Keratinocyte (primary cell): Measurements from ENCODE around the gene CCBE1. TPM values are rescaled to one million over a fixed set of nuclear protein-coding genes. Genes with fewer than 3 reads are reported as not detected.

Experiments used
- DNase-seq: peaks from one replicate; pipeline ENCODE4 v3.0.0-alpha.2; 2011; ENCODE audit warnings: low read depth, missing footprints, low spot score
- FAIRE-seq: peaks from 2 replicates; lab custom pipeline; 2011; peaks lifted over from hg19 to GRCh38; lab: Jason Lieb, UNC
- H2AFZ ChIP-seq: 2 replicates; pipeline ENCODE4 v1.6.0; 2012; ENCODE audit warnings: low read length, control low read depth, inconsistent platforms; ENCODE audit not compliant: control insufficient read depth
- H3K27ac ChIP-seq: 2 replicates; pipeline ENCODE4 v1.5.1; 2011; ENCODE audit warnings: low read length; ENCODE audit not compliant: control insufficient read depth, insufficient read depth
- H3K27me3 ChIP-seq: 3 replicates; pipeline ENCODE4 v1.6.0; 2011; ENCODE audit warnings: low read length; ENCODE audit not compliant: control insufficient read depth, insufficient read depth; ENCODE audit errors: extremely low read depth
- H3K36me3 ChIP-seq, 2 experiments: 2 replicates in 1 of 2; 3 replicates in 1 of 2; pipeline ENCODE4 v1.5.1; 2011; ENCODE audit warnings: low read length in 2 of 2, mild to moderate bottlenecking in 1 of 2; ENCODE audit not compliant: control insufficient read depth in 2 of 2, insufficient read depth in 2 of 2; ENCODE audit errors: extremely low read depth in 1 of 2
- H3K4me1 ChIP-seq: 3 replicates; pipeline ENCODE4 v1.5.1; 2011; ENCODE audit warnings: low read length; ENCODE audit not compliant: control insufficient read depth, insufficient read depth; ENCODE audit errors: extremely low read depth
- H3K4me2 ChIP-seq: 3 replicates; pipeline ENCODE4 v1.6.0; 2011; ENCODE audit warnings: low read depth, low read length; ENCODE audit not compliant: control insufficient read depth, insufficient read depth; ENCODE audit errors: extremely low read depth
- H3K4me3 ChIP-seq, 3 experiments: fragments of 200-600 bp in 1 of 3; sonication (generic) in 1 of 3; 2 replicates in 2 of 3; 3 replicates in 1 of 3; pipeline ENCODE4 v1.5.1; 2011 to 2016; ENCODE audit warnings: low read length in 3 of 3, mild to moderate bottlenecking in 3 of 3, control low read depth in 2 of 3, inconsistent platforms in 1 of 3, low read depth in 1 of 3, mixed read lengths in 1 of 3, mixed run types in 1 of 3, moderate library complexity in 1 of 3; ENCODE audit not compliant: control insufficient read depth in 2 of 3, insufficient read depth in 2 of 3; ENCODE audit errors: extremely low read depth in 1 of 3
- H3K79me2 ChIP-seq: 2 replicates; pipeline ENCODE4 v1.6.0; 2012; ENCODE audit warnings: low read length; ENCODE audit not compliant: control insufficient read depth, insufficient read depth
- H3K9ac ChIP-seq: 3 replicates; pipeline ENCODE4 v1.6.0; 2011; ENCODE audit warnings: low read length; ENCODE audit not compliant: control insufficient read depth, insufficient read depth; ENCODE audit errors: extremely low read depth
- H3K9me1 ChIP-seq: 3 replicates; pipeline ENCODE4 v1.6.0; 2011; ENCODE audit warnings: low read length; ENCODE audit not compliant: control insufficient read depth, insufficient read depth; ENCODE audit errors: extremely low read depth
- H3K9me3 ChIP-seq: 2 replicates; pipeline ENCODE4 v1.5.1; 2012; ENCODE audit warnings: low read depth, low read length; ENCODE audit not compliant: control insufficient read depth
- H4K20me1 ChIP-seq: 3 replicates; pipeline ENCODE4 v1.6.0; 2011; ENCODE audit warnings: low read length; ENCODE audit not compliant: control insufficient read depth, insufficient read depth; ENCODE audit errors: extremely low read depth
- CTCF ChIP-seq, 3 experiments: IDR thresholded peaks in 1 of 3; conservative IDR thresholded peaks in 1 of 3; optimal IDR thresholded peaks in 1 of 3; 2 replicates in 2 of 3; 3 replicates in 1 of 3; pipeline versions ENCODE3 to v1.5.1; 2011; ENCODE audit warnings: low read length in 3 of 3, mild to moderate bottlenecking in 3 of 3, moderate library complexity in 2 of 3, control low read depth in 1 of 3, inconsistent platforms in 1 of 3; ENCODE audit not compliant: insufficient read depth in 2 of 3; ENCODE audit errors: extremely low read depth in 1 of 3
- EZH2 ChIP-seq: IDR thresholded peaks from one replicate; pipeline ENCODE4 v1.6.1; 2012; ENCODE audit warnings: inconsistent platforms, mild to moderate bottlenecking, low read length, moderate library complexity
- dilution Hi-C: fragments of 300-500 bp; cut with MboI; formaldehyde crosslinking; loops from one replicate; pipeline ENCODE4 v1.7.0; 2020; ENCODE audit warnings: low sequenced_read_pairs; ENCODE audit not compliant: extremely low pct_ligation_motif_present
- polyA plus RNA-seq, 5 experiments: library from polyadenylated mRNA; depleted of rRNA in 3 of 5; stranded (reverse) in 3 of 5; stranded (forward) in 1 of 5; unstranded in 1 of 5; fragments of >200 nt; gene quantifications; 1 replicate in 1 of 5; 2 replicates in 3 of 5; 3 replicates in 1 of 5; pipeline versions ENCODE4 v1.2.1 to v1.2.3, GENCODE V29; 2011 to 2012; ENCODE audit warnings: missing spikeins in 2 of 5, low read depth in 1 of 5, low replicate concordance in 1 of 5

The CCBE1 gene
- polyA plus RNA-seq, 1 donor (not counting 4 experiments of a cell fraction or from before 2014, with no cell fraction given) = 20.1 TPM

- Histone ChIP-seq H3K36me3 (no peaks in the 10 kb centered on the region), H3K4me2 (no peak overlapping the region), H3K4me1 (no peaks in the 10 kb centered on the region), H3K27ac (no peak overlapping the region), H3K9me1 (no peaks in the 10 kb centered on the region), H3K9ac (no peak overlapping the region), H3K4me3 (no peak overlapping the region), H2AFZ (no peak overlapping the region), H3K9me3 (no peaks in the 10 kb centered on the region), H3K27me3 (no peaks in the 10 kb centered on the region), H3K79me2 (peaks cover 16% of the 10 kb centered on the region), H4K20me1 (no peaks in the 10 kb centered on the region)
- dilution Hi-C loops = no loop called here
- TF ChIP-seq CTCF (optimal IDR thresholded peaks at IDR 0.05 in 1 of 3, IDR thresholded peaks at IDR 0.05 in 1 of 3, conservative IDR thresholded peaks at IDR 0.05 in 1 of 3; ENCODE audit: extremely low read depth in 1 of 3, insufficient read depth in 2 of 3, low read length in 3 of 3) = no peak
- TF ChIP-seq EZH2 = no peak
- DNase-seq (no peak), FAIRE-seq (no peak)
These were observed 12.4 kb downstream of the CCBE1 start for GRCh38 chr18:59684777-59685176.

DNA sequence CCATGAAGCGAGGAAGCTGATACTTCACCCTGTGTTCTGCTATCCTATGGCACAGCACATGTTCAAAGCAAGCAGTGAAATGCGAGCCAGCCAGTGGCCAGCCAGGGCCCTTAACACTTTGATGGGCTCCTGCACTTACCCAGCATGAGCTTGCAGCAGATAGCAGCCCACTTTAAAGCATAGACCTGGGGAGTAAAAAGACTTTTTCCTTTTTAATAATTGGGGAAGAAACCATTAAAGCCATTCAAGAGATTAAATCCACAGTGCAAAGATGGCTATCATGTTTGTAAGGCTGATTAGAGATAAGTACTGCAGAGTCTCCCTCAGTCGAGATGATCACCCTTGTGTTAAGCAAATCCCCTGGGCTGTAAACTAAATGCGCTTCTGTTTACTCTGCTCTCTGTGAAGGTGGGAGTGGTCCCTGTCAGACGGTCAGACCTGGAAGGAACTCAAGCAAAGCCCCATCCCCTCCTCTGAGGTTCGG is 15.7 kb downstream of the CCBE1 start:
- DNase-seq (no peak), FAIRE-seq (no peak)
- H3K9me1 ChIP-seq = no peaks in the 10 kb centered on the region
- TF ChIP-seq EZH2 = no peak
- TF ChIP-seq CTCF (optimal IDR thresholded peaks at IDR 0.05 in 1 of 3, IDR thresholded peaks at IDR 0.05 in 1 of 3, conservative IDR thresholded peaks at IDR 0.05 in 1 of 3; ENCODE audit: extremely low read depth in 1 of 3, insufficient read depth in 2 of 3, low read length in 3 of 3) = no peak
- no peaks in the 10 kb centered on the region for H3K36me3 ChIP-seq
- no peaks in the 10 kb centered on the region for H4K20me1 ChIP-seq
- no peaks in the 10 kb centered on the region for H3K9me3 ChIP-seq
- H3K4me3 ChIP-seq = no peak overlapping the region
- H3K4me1 ChIP-seq = peaks cover 5% of the 10 kb centered on the region
- H3K27ac ChIP-seq = no peak overlapping the region
- peaks cover 7% of the 10 kb centered on the region for H3K79me2 ChIP-seq
- no peaks in the 10 kb centered on the region for H3K27me3 ChIP-seq
- dilution Hi-C loops = no loop called here
- H3K9ac ChIP-seq = no peak overlapping the region
- H2AFZ ChIP-seq = no peak overlapping the region
- no peak overlapping the region for H3K4me2 ChIP-seq
